Thymus (tissue), 14 donors: ENCODE results near the gene CCDC27. TPM values are rescaled to one million over a fixed set of nuclear protein-coding genes. Genes with fewer than 3 reads are reported as not detected.

Experiments
- DNase-seq, 9 donors: peaks; one replicate each; pipeline ENCODE4 v3.0.0-alpha.2; 2013; ENCODE audit warnings: low spot score in 9 of 9, low read depth in 6 of 9, missing footprints in 1 of 9
- H3K27ac ChIP-seq, 2 donors: one replicate each; pipeline ENCODE4 v1.5.1; 2013; ENCODE audit warnings: control low read depth in 1 of 2, low read depth in 1 of 2, low read length in 1 of 2, mild to moderate bottlenecking in 1 of 2, moderate library complexity in 1 of 2
- H3K27me3 ChIP-seq, 2 donors: one replicate each; pipeline ENCODE4 v1.5.1; 2013; ENCODE audit warnings: low read length in 1 of 2; ENCODE audit not compliant: control insufficient read depth in 2 of 2, insufficient read depth in 1 of 2
- H3K36me3 ChIP-seq, 2 donors: one replicate each; pipeline ENCODE4 v1.5.1; 2013; ENCODE audit warnings: low read length in 1 of 2, mild to moderate bottlenecking in 1 of 2, moderate library complexity in 1 of 2; ENCODE audit not compliant: control insufficient read depth in 2 of 2, insufficient read depth in 2 of 2
- H3K4me1 ChIP-seq, 2 donors: one replicate each; pipeline ENCODE4 v1.5.1; 2013; ENCODE audit warnings: low read length in 2 of 2; ENCODE audit not compliant: control insufficient read depth in 2 of 2, insufficient read depth in 2 of 2
- H3K4me3 ChIP-seq, 2 donors: one replicate each; pipeline ENCODE4 v1.5.1; 2013; ENCODE audit warnings: low read length in 2 of 2, control low read depth in 1 of 2, mild to moderate bottlenecking in 1 of 2
- H3K9me3 ChIP-seq, 2 donors: one replicate each; pipeline ENCODE4 v1.5.1; 2013; ENCODE audit warnings: low read length in 1 of 2, mild to moderate bottlenecking in 1 of 2; ENCODE audit not compliant: control insufficient read depth in 2 of 2, insufficient read depth in 1 of 2
- WGBS: extraction: QIAGEN DNeasy Blood & Tissue Kit; methylation state at CpG from one replicate; pipeline ENCODE4 v1.1.7; 2013; 5-methylcytosine and 5-hydroxymethylcytosine counted together
- long read RNA-seq, 10 donors: transcript quantifications; one replicate each; lab custom pipeline, GENCODE V29; 2026
- polyA plus RNA-seq: library from polyadenylated mRNA; stranded (reverse); fragments of 200-250 nt; gene quantifications from one replicate; pipeline ENCODE4 v1.2.3, GENCODE V29; 2013
- total RNA-seq: library from RNA; stranded (reverse); fragments of 120-200 nt; gene quantifications from one replicate; pipeline ENCODE4 v1.2.4, GENCODE V29; 2013
- donor health status: healthy.

CCDC27 gene
- not detected for total RNA-seq
- polyA plus RNA-seq: 0.02 TPM
- long read RNA-seq, donor 1: 0 reads
- long read RNA-seq, donor 2: 0 reads
- long read RNA-seq, donor 3: 0 reads
- long read RNA-seq, donor 4: 0 reads
- long read RNA-seq, donor 5: 0 reads
- long read RNA-seq, donor 6: 0 reads
- long read RNA-seq, donor 7: 0 reads
- long read RNA-seq, donor 8: 0 reads
- long read RNA-seq, donor 9: 0 reads
- long read RNA-seq, donor 10: 0 reads

GRCh38 chr1:3752400-3752945, at the start of gene CCDC27:
TSS of gene CCDC27 (plus strand) at chr1:3752450. CDS start at chr1:3752482, 32 bp downstream.
- WGBS: 94% methylated on average over 17 of the region's 17 CpGs
- DNase-seq: no peak
- H3K9me3 ChIP-seq: no peaks in the 10 kb centered on the region
- peaks cover 3 to 5% of the 10 kb centered on the region in 2 donors for H3K4me1 ChIP-seq
- no peaks in the 10 kb centered on the region for H3K36me3 ChIP-seq
- no peak within 1 kb of the TSS for H3K4me3 ChIP-seq
- no peaks in the 10 kb centered on the region for H3K27me3 ChIP-seq
- no peak within 1 kb of the TSS for H3K27ac ChIP-seq

- H3K4me1 ChIP-seq: peaks cover 0 to 26% of the 10 kb centered on the region in 2 donors
- WGBS: 86% methylated on average over 19 of the region's 19 CpGs
- H3K4me3 ChIP-seq: no peak overlapping the region
- H3K27me3 ChIP-seq: peaks cover 1 to 36% of the 10 kb centered on the region in 2 donors
- peak overlapping the region in 1 of 2 donors; percentile 21 for H3K27ac ChIP-seq
- H3K36me3 ChIP-seq: no peaks in the 10 kb centered on the region
- H3K9me3 ChIP-seq: no peaks in the 10 kb centered on the region
- DNase-seq: no peak
These were observed 49.7 kb upstream of the CCDC27 start for GRCh38 chr1:3702528-3702927.

- 84% methylated on average over 21 of the region's 21 CpGs for WGBS
- no peak for DNase-seq
These were observed 49.1 kb upstream of the CCDC27 start for GRCh38 chr1:3702990-3703728.

GRCh38 chr1:3703786-3704371, 48.4 kb upstream of the CCDC27 start:
- no peak for DNase-seq
- H3K4me1 ChIP-seq: peaks cover 0 to 26% of the 10 kb centered on the region in 2 donors
- no peaks in the 10 kb centered on the region for H3K9me3 ChIP-seq
- peak overlapping the region in 1 of 2 donors; percentile 55 for H3K27ac ChIP-seq
- 40% methylated on average over 28 of the region's 28 CpGs for WGBS
- H3K36me3 ChIP-seq: no peaks in the 10 kb centered on the region
- H3K4me3 ChIP-seq: no peak overlapping the region
- H3K27me3 ChIP-seq: peaks cover 9 to 48% of the 10 kb centered on the region in 2 donors

More at GRCh38 chr1:3702990-3703728, 49.1 kb upstream of the CCDC27 start:
- peaks cover 5 to 43% of the 10 kb centered on the region in 2 donors for H3K27me3 ChIP-seq
- H3K4me1 ChIP-seq: peaks cover 0 to 26% of the 10 kb centered on the region in 2 donors
- no peak overlapping the region for H3K4me3 ChIP-seq
- H3K9me3 ChIP-seq: no peaks in the 10 kb centered on the region
- H3K36me3 ChIP-seq: no peaks in the 10 kb centered on the region
- H3K27ac ChIP-seq: peak overlapping the region in 1 of 2 donors; percentile 56

GRCh38 chr1:3705341-3705950, 46.8 kb upstream of the CCDC27 start:
- WGBS: 91% methylated on average over 19 of the region's 19 CpGs
- H3K36me3 ChIP-seq: no peaks in the 10 kb centered on the region
- no peak overlapping the region for H3K4me3 ChIP-seq
- peaks cover 9 to 51% of the 10 kb centered on the region in 2 donors for H3K27me3 ChIP-seq
- H3K9me3 ChIP-seq: no peaks in the 10 kb centered on the region
- no peak overlapping the region for H3K27ac ChIP-seq
- H3K4me1 ChIP-seq: peaks cover 0 to 17% of the 10 kb centered on the region in 2 donors
- DNase-seq: no peak

GRCh38 chr1:3706651-3707297, 45.5 kb upstream of the CCDC27 start:
- Histone ChIP-seq H3K9me3 (no peaks in the 10 kb centered on the region), H3K27ac (no peak overlapping the region), H3K27me3 (peaks cover 9 to 58% of the 10 kb centered on the region in 2 donors), H3K4me1 (peaks cover 0 to 17% of the 10 kb centered on the region in 2 donors), H3K36me3 (no peaks in the 10 kb centered on the region), H3K4me3 (no peak overlapping the region)
- DNase-seq: no peak
- WGBS: 88% methylated on average over 26 of the region's 26 CpGs

GRCh38 chr1:3707298-3707938, 44.8 kb upstream of the CCDC27 start:
- peaks cover 9 to 58% of the 10 kb centered on the region in 2 donors for H3K27me3 ChIP-seq
- WGBS: 36% methylated on average over 35 of the region's 35 CpGs
- peaks cover 0 to 19% of the 10 kb centered on the region in 2 donors for H3K4me1 ChIP-seq
- H3K36me3 ChIP-seq: no peaks in the 10 kb centered on the region
- H3K27ac ChIP-seq: no peak overlapping the region
- H3K4me3 ChIP-seq: peak overlapping the region in 1 of 2 donors; percentile 18
- H3K9me3 ChIP-seq: no peaks in the 10 kb centered on the region
- peak in 1 of 9 donors; percentile 19 for DNase-seq

GRCh38 chr1:3707939-3708328, 44.3 kb upstream of the CCDC27 start:
- Histone ChIP-seq H3K27ac (no peak overlapping the region), H3K4me1 (peaks cover 0 to 14% of the 10 kb centered on the region in 2 donors), H3K27me3 (peaks cover 9 to 58% of the 10 kb centered on the region in 2 donors), H3K36me3 (no peaks in the 10 kb centered on the region), H3K4me3 (peak overlapping the region in 1 of 2 donors; percentile 18), H3K9me3 (no peaks in the 10 kb centered on the region)
- no peak for DNase-seq
- 69% methylated on average over 11 of the region's 11 CpGs for WGBS
